ENCODE results near the gene PSG5.
"Not testable (repeated sequence)": the region's sequence is repeated elsewhere in the genome, so short reads cannot be mapped to it uniquely, and the experiment has no call there.

DNA sequence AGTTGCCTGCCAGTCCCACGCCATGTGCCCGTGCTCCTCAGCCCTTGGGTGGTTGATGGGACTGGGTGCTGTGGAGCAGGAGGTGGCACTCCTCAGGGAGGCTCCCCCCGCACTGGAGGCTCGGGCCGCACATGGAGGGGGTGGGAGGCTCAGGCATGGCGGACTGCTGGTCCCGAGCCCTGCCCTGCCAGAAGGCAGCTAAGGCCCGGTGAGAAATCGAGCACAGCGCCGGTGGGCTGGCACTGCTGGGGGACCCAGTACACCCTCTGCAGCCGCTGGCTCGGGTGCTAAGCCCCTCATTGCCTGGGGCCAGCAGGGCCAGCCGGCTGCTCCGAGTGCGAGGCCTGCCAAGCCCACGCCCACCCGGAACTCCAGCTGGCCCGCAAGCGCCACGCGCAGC lies 35.6 kb upstream of the PSG5 start:
- TF ChIP-seq, protein P1, sequence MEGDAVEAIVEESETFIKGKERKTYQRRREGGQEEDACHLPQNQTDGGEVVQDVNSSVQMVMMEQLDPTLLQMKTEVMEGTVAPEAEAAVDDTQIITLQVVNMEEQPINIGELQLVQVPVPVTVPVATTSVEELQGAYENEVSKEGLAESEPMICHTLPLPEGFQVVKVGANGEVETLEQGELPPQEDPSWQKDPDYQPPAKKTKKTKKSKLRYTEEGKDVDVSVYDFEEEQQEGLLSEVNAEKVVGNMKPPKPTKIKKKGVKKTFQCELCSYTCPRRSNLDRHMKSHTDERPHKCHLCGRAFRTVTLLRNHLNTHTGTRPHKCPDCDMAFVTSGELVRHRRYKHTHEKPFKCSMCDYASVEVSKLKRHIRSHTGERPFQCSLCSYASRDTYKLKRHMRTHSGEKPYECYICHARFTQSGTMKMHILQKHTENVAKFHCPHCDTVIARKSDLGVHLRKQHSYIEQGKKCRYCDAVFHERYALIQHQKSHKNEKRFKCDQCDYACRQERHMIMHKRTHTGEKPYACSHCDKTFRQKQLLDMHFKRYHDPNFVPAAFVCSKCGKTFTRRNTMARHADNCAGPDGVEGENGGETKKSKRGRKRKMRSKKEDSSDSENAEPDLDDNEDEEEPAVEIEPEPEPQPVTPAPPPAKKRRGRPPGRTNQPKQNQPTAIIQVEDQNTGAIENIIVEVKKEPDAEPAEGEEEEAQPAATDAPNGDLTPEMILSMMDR (IDR thresholded peaks at IDR 0.05 in 2 of 3, conservative IDR thresholded peaks at IDR 0.05 in 1 of 3; ENCODE audit: control insufficient read depth in 2 of 3, extremely low read depth in 1 of 3, insufficient read depth in 1 of 3, low read depth in 3 of 3, low read length in 3 of 3): not testable (repeated sequence)
- TF ChIP-seq EGR1 (IDR thresholded peaks at IDR 0.05; ENCODE audit: borderline replicate concordance in 1 of 2, low read depth in 2 of 2, low read length in 2 of 2); CBX3 (IDR thresholded peaks at IDR 0.05; ENCODE audit: borderline replicate concordance, low read depth); SRF (IDR thresholded peaks at IDR 0.05; ENCODE audit: low read depth in 2 of 2, low read length in 2 of 2); NR2C2 (IDR thresholded peaks at IDR 0.05; ENCODE audit: borderline replicate concordance, control insufficient read depth, insufficient read length, low read depth); EP300 (IDR thresholded peaks at IDR 0.05; ENCODE audit: borderline replicate concordance in 1 of 2, control insufficient read depth in 1 of 2, low read depth in 2 of 2, low read length in 2 of 2); ZNF24 (IDR thresholded peaks at IDR 0.05); BHLHE40 (IDR thresholded peaks at IDR 0.05; ENCODE audit: borderline replicate concordance in 1 of 2, low read depth in 2 of 2, low read length in 1 of 2); POLR2A (IDR thresholded peaks at IDR 0.05; ENCODE audit: low read depth, low read length); HSF1 (IDR thresholded peaks at IDR 0.05; ENCODE audit: low read depth, low read length); HDAC6 (IDR thresholded peaks at IDR 0.05; ENCODE audit: unreplicated experiment); PAX5 (IDR thresholded peaks at IDR 0.05; ENCODE audit: borderline replicate concordance, low read depth, low read length): not testable (repeated sequence)
- TF ChIP-seq, protein P2, sequence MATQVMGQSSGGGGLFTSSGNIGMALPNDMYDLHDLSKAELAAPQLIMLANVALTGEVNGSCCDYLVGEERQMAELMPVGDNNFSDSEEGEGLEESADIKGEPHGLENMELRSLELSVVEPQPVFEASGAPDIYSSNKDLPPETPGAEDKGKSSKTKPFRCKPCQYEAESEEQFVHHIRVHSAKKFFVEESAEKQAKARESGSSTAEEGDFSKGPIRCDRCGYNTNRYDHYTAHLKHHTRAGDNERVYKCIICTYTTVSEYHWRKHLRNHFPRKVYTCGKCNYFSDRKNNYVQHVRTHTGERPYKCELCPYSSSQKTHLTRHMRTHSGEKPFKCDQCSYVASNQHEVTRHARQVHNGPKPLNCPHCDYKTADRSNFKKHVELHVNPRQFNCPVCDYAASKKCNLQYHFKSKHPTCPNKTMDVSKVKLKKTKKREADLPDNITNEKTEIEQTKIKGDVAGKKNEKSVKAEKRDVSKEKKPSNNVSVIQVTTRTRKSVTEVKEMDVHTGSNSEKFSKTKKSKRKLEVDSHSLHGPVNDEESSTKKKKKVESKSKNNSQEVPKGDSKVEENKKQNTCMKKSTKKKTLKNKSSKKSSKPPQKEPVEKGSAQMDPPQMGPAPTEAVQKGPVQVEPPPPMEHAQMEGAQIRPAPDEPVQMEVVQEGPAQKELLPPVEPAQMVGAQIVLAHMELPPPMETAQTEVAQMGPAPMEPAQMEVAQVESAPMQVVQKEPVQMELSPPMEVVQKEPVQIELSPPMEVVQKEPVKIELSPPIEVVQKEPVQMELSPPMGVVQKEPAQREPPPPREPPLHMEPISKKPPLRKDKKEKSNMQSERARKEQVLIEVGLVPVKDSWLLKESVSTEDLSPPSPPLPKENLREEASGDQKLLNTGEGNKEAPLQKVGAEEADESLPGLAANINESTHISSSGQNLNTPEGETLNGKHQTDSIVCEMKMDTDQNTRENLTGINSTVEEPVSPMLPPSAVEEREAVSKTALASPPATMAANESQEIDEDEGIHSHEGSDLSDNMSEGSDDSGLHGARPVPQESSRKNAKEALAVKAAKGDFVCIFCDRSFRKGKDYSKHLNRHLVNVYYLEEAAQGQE (IDR thresholded peaks at IDR 0.05; ENCODE audit: low read depth, low read length): not testable (repeated sequence)

Measured in GM12878 (cell line).